GM19099 (cell line): Measurements from ENCODE around the gene NME9.

Experiments
- POLR2A ChIP-seq: IDR thresholded peaks from 3 replicates; pipeline ENCODE4 v1.6.1; 2011; ENCODE audit warnings: low read depth; ENCODE audit not compliant: insufficient read length; ENCODE audit errors: extremely low read depth

NME9 gene

DNA sequence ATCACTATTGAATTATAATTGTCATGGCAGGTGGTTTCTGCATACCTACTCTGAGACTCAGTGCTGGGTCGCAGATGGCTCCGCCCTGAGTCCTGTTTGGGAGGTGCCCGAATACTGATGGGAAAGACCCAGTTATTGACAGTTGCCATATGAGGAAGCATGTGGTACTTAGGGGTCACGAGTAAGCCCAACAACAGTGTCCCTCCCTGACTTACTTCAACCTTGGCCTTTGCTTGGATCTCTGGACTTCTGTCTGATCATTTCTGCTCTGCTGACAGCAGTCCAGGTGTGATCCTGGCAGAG lies 35.6 kb upstream of the NME9 start:
- TF ChIP-seq POLR2A: no peak

DNA sequence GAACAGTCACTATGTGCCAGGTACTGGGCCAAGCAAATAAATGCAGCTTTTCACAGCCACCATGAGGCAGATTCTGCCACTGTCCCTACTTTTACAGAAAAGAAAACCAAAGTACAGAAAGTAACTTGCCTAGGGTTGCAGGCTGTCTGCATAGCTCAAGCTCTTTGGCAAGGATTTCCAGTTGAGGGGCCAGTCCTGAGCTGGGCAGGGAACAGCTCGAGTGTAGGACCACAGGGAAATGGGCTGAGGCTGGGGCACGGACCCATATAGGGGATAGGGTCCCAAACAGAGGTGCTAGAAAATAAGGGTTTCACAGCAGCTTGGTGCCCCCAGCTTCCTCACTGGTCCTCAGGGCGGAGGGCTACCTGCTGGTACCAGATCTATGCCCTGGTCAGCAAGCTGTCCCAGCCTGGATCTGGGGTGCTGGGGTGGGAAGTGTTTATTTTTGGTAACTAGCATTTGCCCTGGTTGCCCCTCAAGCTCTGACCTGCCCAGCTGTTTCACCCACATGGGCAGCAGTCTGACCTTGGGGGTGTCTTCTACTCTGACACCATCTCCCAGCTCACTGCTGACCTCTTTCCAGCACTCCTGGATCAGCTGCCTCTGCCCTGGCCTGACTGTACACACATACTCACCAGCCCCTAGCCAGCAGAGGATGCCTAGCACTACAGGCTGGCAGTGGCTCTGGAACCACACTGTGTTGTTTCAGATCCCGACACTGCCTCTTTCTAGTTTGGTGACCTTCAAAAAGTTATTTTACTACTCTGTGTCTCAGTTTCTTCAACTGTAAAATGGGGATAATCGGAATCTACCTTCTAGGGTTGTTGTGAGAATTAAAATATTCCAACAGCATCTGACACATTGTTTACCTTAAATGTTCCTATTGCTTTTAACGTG lies 35.0 kb upstream of the NME9 start:
- TF ChIP-seq POLR2A: no peak

DNA sequence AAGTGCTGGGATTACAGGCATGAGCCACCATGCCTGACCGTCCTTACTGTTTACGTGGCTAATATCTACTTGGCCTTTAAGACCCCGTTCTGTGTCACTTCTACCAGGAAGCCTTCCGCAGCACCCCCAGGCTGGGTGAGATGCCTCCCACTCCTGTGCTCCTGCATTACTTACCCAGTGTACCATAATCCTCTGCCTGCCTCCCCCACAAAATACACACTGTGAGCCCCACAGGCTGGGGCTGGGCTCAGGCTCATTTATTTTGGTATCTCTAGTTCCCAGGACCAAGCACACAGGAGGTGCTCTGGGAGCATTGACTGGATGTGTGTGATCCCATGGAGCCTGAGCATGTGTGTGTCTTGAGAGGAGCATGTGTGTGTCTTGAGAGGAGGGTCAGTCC lies 33.7 kb upstream of the NME9 start:
- no peak for TF ChIP-seq POLR2A

DNA sequence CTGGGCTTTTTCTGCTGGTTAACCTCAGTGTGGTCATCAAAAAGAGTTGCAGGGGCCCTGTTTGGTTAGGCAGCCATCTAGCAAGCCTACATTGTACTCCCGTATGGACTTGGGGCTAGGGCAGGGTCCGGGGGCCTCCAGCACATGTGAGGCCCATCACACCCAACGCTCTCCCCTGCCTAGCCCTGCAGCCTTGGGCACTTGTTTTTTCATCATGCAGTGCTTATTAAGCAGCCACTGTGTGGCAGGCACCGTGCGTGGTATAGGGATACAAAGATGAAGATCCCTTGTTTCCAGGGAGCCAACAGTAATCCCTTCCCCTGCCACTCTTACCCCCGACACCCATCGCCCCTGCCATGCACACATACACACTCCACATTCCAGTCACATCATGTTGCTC lies 32.9 kb upstream of the NME9 start:
- TF ChIP-seq POLR2A: no peak

- TF ChIP-seq POLR2A: no peak
These were observed 31.9 kb upstream of the NME9 start for GRCh38 chr3:138361561-138361971.

- TF ChIP-seq POLR2A: no peak
These were observed 31.3 kb upstream of the NME9 start for GRCh38 chr3:138360869-138361525.

DNA sequence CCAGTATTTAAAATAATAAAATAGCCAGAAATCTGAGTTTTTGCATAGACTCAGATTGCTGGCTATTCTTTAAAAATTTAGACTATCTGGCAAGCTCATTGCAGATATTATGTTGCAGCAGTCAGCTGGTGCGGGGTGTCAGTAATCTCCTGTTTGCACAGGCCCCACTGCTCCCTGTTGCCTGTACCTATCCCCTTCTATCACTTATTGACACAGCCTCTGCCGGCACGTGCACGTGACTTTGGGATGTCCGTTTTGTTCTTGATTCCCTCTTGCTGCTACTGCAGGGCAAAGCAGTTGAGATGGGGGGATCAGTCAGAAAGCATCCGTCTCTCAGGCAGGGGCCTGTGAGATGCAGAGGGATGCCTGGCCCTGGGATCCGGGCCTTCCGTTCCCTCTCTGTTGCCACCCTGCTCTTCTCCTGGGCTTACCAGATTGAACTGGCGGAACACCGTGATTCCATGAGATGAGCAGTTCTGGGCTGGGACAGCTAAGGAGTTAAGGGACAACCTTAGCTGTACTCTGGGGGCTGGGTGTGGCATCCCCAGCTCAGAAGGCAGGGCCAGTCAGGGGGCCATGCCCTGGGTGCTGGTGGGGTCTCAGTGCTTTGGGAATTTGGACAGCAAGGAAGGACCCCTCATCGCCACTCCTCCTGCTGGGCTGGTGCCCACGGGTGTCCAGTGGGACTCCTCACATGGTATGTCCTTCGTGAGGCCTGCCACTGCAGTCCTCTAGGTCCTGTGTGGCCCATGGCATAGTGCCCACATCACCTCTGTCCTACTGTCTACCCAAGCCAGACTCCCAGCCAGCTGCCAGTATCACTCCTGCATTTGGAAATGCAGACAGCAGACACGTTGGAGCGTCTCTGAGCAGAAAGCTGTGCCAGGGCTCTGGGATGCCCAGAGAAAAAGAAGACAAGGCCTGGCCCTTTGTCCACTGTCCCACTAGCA lies 30.5 kb upstream of the NME9 start:
- no peak for TF ChIP-seq POLR2A

DNA sequence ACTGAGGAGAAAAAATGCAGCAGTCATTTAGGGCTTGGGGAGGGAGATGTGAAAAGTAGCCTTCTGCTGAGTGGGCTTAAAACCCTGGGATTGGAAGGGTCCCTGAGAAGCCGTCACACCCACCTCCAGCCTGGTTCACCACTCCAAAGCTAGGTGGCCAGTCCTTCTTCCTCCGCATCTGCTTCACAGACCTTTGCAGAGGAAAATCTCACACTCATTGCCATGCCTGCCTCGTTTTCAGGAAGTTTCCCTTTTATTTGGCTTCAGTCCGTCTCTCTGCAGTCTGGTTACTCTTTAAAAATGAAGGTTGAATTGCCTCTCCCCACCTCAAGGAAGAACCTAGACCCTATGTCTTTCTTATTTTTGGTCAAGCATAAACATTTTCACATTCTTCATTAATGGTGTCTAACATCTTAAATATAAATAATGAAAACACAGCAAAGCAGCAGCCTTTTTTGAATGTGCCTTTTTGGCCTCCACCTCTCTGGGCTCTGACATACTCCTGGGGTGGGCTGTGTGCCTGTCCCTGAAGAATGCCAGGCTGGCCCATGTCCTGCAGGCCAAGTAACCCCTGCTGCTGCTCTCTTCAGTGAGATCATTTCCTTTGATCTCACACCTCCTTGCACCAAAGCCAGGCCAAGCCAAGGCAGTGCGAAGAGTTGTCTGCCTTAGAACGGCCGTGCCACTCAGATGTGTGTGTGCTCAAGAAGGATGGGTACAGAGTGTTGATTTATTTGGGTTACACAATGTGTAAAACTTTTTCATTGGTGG lies 29.7 kb upstream of the NME9 start:
- TF ChIP-seq POLR2A: no peak

DNA sequence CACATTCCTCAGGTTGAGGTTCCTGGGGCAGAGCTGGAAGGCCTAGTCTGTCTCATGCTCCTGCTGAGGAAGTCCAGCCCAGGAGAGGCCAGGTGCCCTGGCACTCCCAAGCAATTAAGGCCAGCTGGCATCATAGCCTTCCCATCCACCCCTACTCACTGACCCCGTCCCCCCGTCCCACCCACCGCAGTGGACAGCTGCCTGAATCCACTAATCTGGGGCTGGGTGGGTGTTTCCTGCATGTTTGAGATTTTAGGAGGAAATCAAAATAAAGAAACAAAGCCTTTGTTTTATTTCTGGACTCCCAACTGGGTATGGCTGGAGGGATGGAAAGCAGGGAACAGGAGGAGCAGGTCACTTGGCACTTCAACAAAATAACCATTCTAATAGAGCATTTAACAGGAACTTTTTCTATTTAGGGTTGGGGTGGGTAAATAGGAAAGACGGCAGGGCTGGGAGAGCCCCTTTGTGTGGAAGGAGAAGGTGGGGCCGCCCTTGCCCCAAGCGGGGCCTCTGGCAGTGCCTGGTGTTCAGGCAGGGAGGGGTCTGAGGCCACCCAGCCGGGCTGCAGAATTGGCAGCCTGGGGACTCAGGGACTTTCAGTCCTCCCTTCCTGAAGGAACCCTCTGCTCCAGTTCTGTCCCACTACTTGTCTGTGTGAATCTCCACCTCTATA lies 27.2 kb upstream of the NME9 start:
- TF ChIP-seq POLR2A: no peak

DNA sequence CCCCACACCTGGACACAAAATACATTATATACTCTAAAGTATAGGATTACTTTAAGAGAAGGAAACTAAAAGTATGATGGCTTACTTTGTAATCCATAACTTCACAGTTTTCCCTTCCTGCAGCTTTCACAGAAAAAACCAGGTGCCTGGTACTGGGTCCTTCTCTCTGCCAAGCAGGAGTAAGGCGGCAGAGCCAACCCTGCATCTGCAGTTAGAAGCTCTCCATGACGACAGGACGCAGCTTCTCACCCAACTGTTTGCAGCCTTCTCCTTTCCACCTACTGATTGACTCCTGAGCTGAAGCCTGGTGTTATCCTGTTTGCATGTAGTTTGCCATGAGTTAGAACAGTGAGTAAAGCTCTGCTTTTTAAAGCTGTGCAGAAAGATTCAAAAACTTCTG lies 25.4 kb upstream of the NME9 start:
- no peak for TF ChIP-seq POLR2A

DNA sequence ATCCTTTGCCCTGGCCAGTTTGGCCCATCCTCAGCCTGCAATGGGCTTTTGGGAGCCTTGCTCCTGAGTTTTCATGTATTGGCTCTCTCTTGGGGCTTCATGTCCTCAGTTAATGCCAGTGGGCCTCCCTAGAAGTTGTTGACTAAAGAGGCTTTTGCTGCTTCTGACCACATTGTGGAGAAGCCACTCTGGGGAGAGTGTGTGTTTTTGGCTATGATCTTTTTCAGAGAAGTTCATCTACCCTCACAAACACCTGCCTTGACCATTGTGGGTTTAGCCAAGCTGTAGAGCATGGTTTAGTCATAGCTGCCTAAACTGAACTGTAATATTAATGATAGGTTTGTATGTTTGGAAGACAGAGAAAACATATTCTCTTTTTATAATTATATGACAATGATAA lies 24.7 kb upstream of the NME9 start:
- TF ChIP-seq POLR2A: no peak

DNA sequence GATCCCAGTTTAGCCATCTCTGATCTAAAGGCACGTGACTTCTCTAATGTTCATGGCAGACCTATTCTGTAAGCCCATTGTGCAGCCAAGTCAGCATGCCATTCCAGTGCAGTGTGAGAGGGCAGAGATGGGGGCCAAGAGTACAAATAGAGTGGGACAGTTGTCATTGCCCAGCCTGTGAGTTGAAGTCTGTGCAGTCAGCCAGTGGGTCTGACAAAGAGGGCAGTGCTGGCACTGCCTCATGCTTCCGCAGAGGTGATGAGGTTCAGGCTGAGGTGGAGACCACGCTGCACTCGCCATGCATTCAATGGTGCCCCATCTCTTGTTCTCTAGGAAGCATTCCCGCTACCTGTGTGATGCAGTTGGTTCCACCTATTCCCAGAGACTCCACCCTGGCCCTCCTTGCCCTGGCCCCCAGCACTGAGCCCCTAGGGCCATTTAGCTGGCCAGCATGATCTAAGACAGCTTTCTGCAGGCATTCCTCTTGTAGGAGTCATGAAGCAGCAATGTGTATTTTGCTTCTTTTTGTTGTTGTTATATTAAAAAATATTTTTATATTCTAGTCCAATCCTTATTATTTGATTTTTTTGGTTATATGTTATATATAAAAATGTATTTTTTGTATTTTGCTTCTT lies 22.4 kb upstream of the NME9 start:
- no peak for TF ChIP-seq POLR2A

- no peak for TF ChIP-seq POLR2A
These were observed 21.5 kb upstream of the NME9 start for GRCh38 chr3:138351151-138351550.

DNA sequence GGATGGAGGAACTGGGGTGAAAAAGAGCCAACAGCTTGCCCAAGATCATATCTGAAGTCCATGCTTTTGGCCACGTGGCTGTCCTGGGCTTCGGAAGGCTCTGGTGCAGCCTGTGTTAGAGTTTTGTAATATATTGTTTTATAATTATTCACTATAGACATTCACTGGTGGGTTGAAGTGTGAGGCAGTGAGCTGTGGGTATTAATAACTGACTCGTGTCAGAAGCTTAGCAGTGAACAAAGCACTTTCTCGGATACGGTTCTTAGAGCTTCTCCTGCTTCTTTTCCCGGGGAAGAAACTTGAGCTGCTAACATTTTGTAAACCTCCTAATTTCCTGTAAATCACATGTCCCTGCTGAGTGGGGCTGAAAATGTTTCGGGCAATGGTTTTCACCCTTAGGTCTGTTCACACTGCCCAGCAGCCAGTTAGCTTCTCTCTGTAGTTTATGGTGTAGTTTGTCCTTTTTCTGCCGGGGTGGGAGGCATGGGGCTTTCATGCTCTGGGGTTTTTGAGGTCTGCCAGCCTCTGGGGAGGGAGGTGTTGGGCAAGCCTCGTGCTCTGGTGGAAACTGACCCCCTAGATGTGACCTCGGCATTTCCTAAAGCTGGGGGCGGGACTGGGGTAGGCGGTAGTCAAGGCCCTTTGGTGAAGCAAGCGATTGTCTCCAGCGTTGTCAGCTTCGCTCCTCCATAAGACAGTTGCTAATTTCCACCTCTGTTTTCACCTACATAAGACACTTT lies 20.4 kb upstream of the NME9 start:
- TF ChIP-seq POLR2A: no peak
